Amniotic stem cell (primary cell): Measurements from ENCODE around the gene CCL4L2.
"Not testable (repeated sequence)": the region's sequence is repeated elsewhere in the genome, so short reads cannot be mapped to it uniquely, and the experiment has no call there.

Experiments
- DNase-seq: peaks from one replicate; lab custom pipeline; 2025; lab: John Stamatoyannopoulos, UW

Gene CCL4L2

GRCh38 chr17:36195434-36196130 lies 15.3 kb upstream of the CCL4L2 start:
- DNase-seq = no peak

GRCh38 chr17:36196131-36196486 lies 14.8 kb upstream of the CCL4L2 start:
- DNase-seq = no peak

- DNase-seq = no peak
Measured at GRCh38 chr17:36197387-36197703, 13.5 kb upstream of the CCL4L2 start.

- DNase-seq = no peak
Measured at GRCh38 chr17:36198831-36199465, 11.9 kb upstream of the CCL4L2 start.

- DNase-seq = not testable (repeated sequence)
Measured at GRCh38 chr17:36201102-36201501, 9.8 kb upstream of the CCL4L2 start.

GRCh38 chr17:36201506-36201905 lies 9.4 kb upstream of the CCL4L2 start:
- not testable (repeated sequence) for DNase-seq

GRCh38 chr17:36203335-36203734 lies 7.5 kb upstream of the CCL4L2 start:
- no peak for DNase-seq

- no peak for DNase-seq
Measured at GRCh38 chr17:36204724-36205500, 6.0 kb upstream of the CCL4L2 start.

- DNase-seq = no peak
Measured at GRCh38 chr17:36205637-36206485, 5.0 kb upstream of the CCL4L2 start.

GRCh38 chr17:36206486-36206821 lies 4.4 kb upstream of the CCL4L2 start:
- not testable (repeated sequence) for DNase-seq

GRCh38 chr17:36207383-36207782 lies 3.5 kb upstream of the CCL4L2 start:
- not testable (repeated sequence) for DNase-seq

GRCh38 chr17:36209575-36209974 lies 1.3 kb upstream of the CCL4L2 start:
- DNase-seq = no peak

- DNase-seq = not testable (repeated sequence)
Measured at GRCh38 chr17:36211484-36212271, 815 bp downstream of the CCL4L2 start.

- DNase-seq = no peak
Measured at GRCh38 chr17:36212272-36212605, 1.4 kb downstream of the CCL4L2 start.

- DNase-seq = no peak
Measured at GRCh38 chr17:36212966-36213365, 2.1 kb downstream of the CCL4L2 start.

GRCh38 chr17:36213695-36214094 lies 2.8 kb downstream of the CCL4L2 start:
- DNase-seq = no peak

GRCh38 chr17:36214918-36215317 lies 4.1 kb downstream of the CCL4L2 start:
- no peak for DNase-seq

- not testable (repeated sequence) for DNase-seq
Measured at GRCh38 chr17:36215406-36216308, 4.8 kb downstream of the CCL4L2 start.

- DNase-seq = not testable (repeated sequence)
Measured at GRCh38 chr17:36219556-36219955, 8.7 kb downstream of the CCL4L2 start.

GRCh38 chr17:36220737-36221580 lies 10.1 kb downstream of the CCL4L2 start:
- not testable (repeated sequence) for DNase-seq
